IMR-90 (cell line): ENCODE data around the gene KIF1C.

Experiments used
- BHLHE40 ChIP-seq: fragments of 150-350 bp; IDR thresholded peaks from 2 replicates; pipeline ENCODE4 v1.6.1; 2016; ENCODE audit warnings: mild to moderate bottlenecking, low read depth, low read length
- CEBPB ChIP-seq: IDR thresholded peaks from 2 replicates; pipeline ENCODE4 v1.6.1; 2012; ENCODE audit warnings: low read depth, low read length, improper control_type of control experiment
- FOS ChIP-seq: fragments of 150-350 bp; IDR thresholded peaks from 2 replicates; pipeline ENCODE4 v1.6.1; 2016; ENCODE audit warnings: low read depth, low read length
- MAFK ChIP-seq: IDR thresholded peaks from 2 replicates; pipeline ENCODE4 v1.6.1; 2012; ENCODE audit warnings: low read depth, low read length, improper control_type of control experiment
- MXI1 ChIP-seq: IDR thresholded peaks from 2 replicates; pipeline ENCODE4 v1.6.1; 2012; ENCODE audit warnings: low read depth, mild to moderate bottlenecking, low read length, moderate library complexity, borderline replicate concordance
- POLR2A ChIP-seq: IDR thresholded peaks from 2 replicates; pipeline ENCODE4 v1.6.1; 2012; ENCODE audit warnings: mild to moderate bottlenecking, low read depth, low read length
- RAD21 ChIP-seq: IDR thresholded peaks from 2 replicates; pipeline ENCODE4 v1.6.1; 2012; ENCODE audit warnings: low read length, improper control_type of control experiment
- SMC3 ChIP-seq: fragments of 150-350 bp; IDR thresholded peaks from 2 replicates; pipeline ENCODE4 v1.6.1; 2016; ENCODE audit warnings: low read depth, mild to moderate bottlenecking, antibody characterized with exemption, low read length, moderate library complexity
- TF ChIP-seq, protein P1 (sequence below): conservative IDR thresholded peaks from 2 replicates; pipeline ENCODE4 v1.5.1; 2012; ENCODE audit warnings: mild to moderate bottlenecking, low read depth, low read length, improper control_type of control experiment
- TF ChIP-seq, protein P2 (sequence below): fragments of 150-350 bp; IDR thresholded peaks from 2 replicates; pipeline ENCODE4 v1.6.1; 2017; ENCODE audit warnings: mild to moderate bottlenecking, antibody characterized with exemption, low read length, low read depth

DNA sequence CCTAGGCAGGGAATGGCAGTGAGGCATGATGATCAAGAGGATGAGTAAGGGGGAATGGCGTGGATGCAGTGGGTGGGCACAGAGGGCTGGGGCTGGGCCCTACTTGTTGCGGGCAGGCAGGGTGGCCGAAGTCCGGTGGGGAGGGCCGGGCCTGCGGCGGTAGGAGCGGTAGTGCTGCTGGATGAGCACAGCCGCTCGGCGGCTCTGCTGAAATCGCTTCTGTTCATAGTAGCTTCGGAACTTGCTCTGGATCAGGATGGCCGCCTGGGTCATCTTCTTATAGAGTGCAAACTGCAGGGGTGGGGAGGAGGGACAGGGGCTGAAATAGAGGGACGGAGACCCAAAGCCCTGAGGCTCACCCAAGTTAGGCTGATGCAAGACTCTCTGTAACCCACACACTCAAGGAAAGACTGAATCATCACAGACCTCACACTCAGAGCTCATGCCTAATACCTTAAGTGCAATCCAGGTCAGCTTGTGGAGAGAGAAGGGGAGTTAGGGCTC lies 28.7 kb upstream of the KIF1C start:
- TF ChIP-seq, protein P1, sequence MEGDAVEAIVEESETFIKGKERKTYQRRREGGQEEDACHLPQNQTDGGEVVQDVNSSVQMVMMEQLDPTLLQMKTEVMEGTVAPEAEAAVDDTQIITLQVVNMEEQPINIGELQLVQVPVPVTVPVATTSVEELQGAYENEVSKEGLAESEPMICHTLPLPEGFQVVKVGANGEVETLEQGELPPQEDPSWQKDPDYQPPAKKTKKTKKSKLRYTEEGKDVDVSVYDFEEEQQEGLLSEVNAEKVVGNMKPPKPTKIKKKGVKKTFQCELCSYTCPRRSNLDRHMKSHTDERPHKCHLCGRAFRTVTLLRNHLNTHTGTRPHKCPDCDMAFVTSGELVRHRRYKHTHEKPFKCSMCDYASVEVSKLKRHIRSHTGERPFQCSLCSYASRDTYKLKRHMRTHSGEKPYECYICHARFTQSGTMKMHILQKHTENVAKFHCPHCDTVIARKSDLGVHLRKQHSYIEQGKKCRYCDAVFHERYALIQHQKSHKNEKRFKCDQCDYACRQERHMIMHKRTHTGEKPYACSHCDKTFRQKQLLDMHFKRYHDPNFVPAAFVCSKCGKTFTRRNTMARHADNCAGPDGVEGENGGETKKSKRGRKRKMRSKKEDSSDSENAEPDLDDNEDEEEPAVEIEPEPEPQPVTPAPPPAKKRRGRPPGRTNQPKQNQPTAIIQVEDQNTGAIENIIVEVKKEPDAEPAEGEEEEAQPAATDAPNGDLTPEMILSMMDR, result no peak
- TF ChIP-seq POLR2A (peak; percentile 77), CEBPB (peak; percentile 98), SMC3 (no peak), BHLHE40 (peak; percentile 66), FOS (peak; percentile 89), MAFK (no peak), RAD21 (no peak), MXI1 (no peak)
- TF ChIP-seq, protein P2, sequence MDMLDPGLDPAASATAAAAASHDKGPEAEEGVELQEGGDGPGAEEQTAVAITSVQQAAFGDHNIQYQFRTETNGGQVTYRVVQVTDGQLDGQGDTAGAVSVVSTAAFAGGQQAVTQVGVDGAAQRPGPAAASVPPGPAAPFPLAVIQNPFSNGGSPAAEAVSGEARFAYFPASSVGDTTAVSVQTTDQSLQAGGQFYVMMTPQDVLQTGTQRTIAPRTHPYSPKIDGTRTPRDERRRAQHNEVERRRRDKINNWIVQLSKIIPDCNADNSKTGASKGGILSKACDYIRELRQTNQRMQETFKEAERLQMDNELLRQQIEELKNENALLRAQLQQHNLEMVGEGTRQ, result 0 out of 2 replicates have a peak, but pooled peaks have one; percentile 5
